ENCODE results near the gene CCDC157.
A peak's percentile ranks its signal among the peaks of the same experiment; 100 is the strongest.

CCDC157 gene

GRCh38 chr22:30317778-30318177, 39.0 kb upstream of the CCDC157 start:
- Histone ChIP-seq H3K27me3 (ENCODE audit: control insufficient read depth, insufficient read depth, low read length) (no peaks in the 10 kb centered on the region), H3K4me3 (ENCODE audit: low read depth, low read length) (no peak overlapping the region), H3K9ac (ENCODE audit: low read depth, low read length) (no peak overlapping the region), H3K36me3 (ENCODE audit: control insufficient read depth, insufficient read depth, low read length) (no peaks in the 10 kb centered on the region), H3K4me1 (ENCODE audit: control insufficient read depth, insufficient read depth, low read length) (no peaks in the 10 kb centered on the region), H3K9me3 (ENCODE audit: control insufficient read depth, insufficient read depth, low read length) (no peaks in the 10 kb centered on the region)

GRCh38 chr22:30318799-30319419, 37.9 kb upstream of the CCDC157 start:
- no peak overlapping the region for H3K9ac ChIP-seq (ENCODE audit: low read depth, low read length)
- H3K36me3 ChIP-seq (ENCODE audit: control insufficient read depth, insufficient read depth, low read length): no peaks in the 10 kb centered on the region
- no peaks in the 10 kb centered on the region for H3K4me1 ChIP-seq (ENCODE audit: control insufficient read depth, insufficient read depth, low read length)
- no peaks in the 10 kb centered on the region for H3K27me3 ChIP-seq (ENCODE audit: control insufficient read depth, insufficient read depth, low read length)
- no peak overlapping the region for H3K4me3 ChIP-seq (ENCODE audit: low read depth, low read length)
- H3K9me3 ChIP-seq (ENCODE audit: control insufficient read depth, insufficient read depth, low read length): no peaks in the 10 kb centered on the region

GRCh38 chr22:30320021-30320556, 36.7 kb upstream of the CCDC157 start:
- Histone ChIP-seq H3K4me1 (ENCODE audit: control insufficient read depth, insufficient read depth, low read length) (peaks cover 2% of the 10 kb centered on the region), H3K36me3 (ENCODE audit: control insufficient read depth, insufficient read depth, low read length) (no peaks in the 10 kb centered on the region), H3K4me3 (ENCODE audit: low read depth, low read length) (no peak overlapping the region)

GRCh38 chr22:30321461-30321860, 35.3 kb upstream of the CCDC157 start:
- H3K27me3 ChIP-seq (ENCODE audit: control insufficient read depth, insufficient read depth, low read length): no peaks in the 10 kb centered on the region
- H3K36me3 ChIP-seq (ENCODE audit: control insufficient read depth, insufficient read depth, low read length): no peaks in the 10 kb centered on the region
- H3K9ac ChIP-seq (ENCODE audit: low read depth, low read length): no peak overlapping the region
- H3K4me3 ChIP-seq (ENCODE audit: low read depth, low read length): no peak overlapping the region
- H3K4me1 ChIP-seq (ENCODE audit: control insufficient read depth, insufficient read depth, low read length): peaks cover 2% of the 10 kb centered on the region
- H3K9me3 ChIP-seq (ENCODE audit: control insufficient read depth, insufficient read depth, low read length): no peaks in the 10 kb centered on the region

More at GRCh38 chr22:30320021-30320556, 36.7 kb upstream of the CCDC157 start:
- Histone ChIP-seq H3K9ac (ENCODE audit: low read depth, low read length) (no peak overlapping the region), H3K9me3 (ENCODE audit: control insufficient read depth, insufficient read depth, low read length) (no peaks in the 10 kb centered on the region), H3K27me3 (ENCODE audit: control insufficient read depth, insufficient read depth, low read length) (no peaks in the 10 kb centered on the region)

- no peak overlapping the region for H3K4me3 ChIP-seq (ENCODE audit: low read depth, low read length)
Observed at GRCh38 chr22:30323246-30323645, 33.6 kb upstream of the CCDC157 start.

GRCh38 chr22:30324014-30324730, 32.6 kb upstream of the CCDC157 start:
- Histone ChIP-seq H3K4me3 (ENCODE audit: low read depth, low read length) (no peak overlapping the region), H3K9me3 (ENCODE audit: control insufficient read depth, insufficient read depth, low read length) (no peaks in the 10 kb centered on the region), H3K4me1 (ENCODE audit: control insufficient read depth, insufficient read depth, low read length) (peaks cover 10% of the 10 kb centered on the region), H3K36me3 (ENCODE audit: control insufficient read depth, insufficient read depth, low read length) (no peaks in the 10 kb centered on the region), H3K27me3 (ENCODE audit: control insufficient read depth, insufficient read depth, low read length) (no peaks in the 10 kb centered on the region), H3K9ac (ENCODE audit: low read depth, low read length) (no peak overlapping the region)

More at GRCh38 chr22:30323246-30323645, 33.6 kb upstream of the CCDC157 start:
- H3K27me3 ChIP-seq (ENCODE audit: control insufficient read depth, insufficient read depth, low read length): no peaks in the 10 kb centered on the region
- H3K9ac ChIP-seq (ENCODE audit: low read depth, low read length): no peak overlapping the region
- no peaks in the 10 kb centered on the region for H3K9me3 ChIP-seq (ENCODE audit: control insufficient read depth, insufficient read depth, low read length)
- peaks cover 10% of the 10 kb centered on the region for H3K4me1 ChIP-seq (ENCODE audit: control insufficient read depth, insufficient read depth, low read length)
- H3K36me3 ChIP-seq (ENCODE audit: control insufficient read depth, insufficient read depth, low read length): no peaks in the 10 kb centered on the region

GRCh38 chr22:30325065-30325720, 31.6 kb upstream of the CCDC157 start:
- Histone ChIP-seq H3K4me3 (ENCODE audit: low read depth, low read length) (no peak overlapping the region), H3K9me3 (ENCODE audit: control insufficient read depth, insufficient read depth, low read length) (no peaks in the 10 kb centered on the region), H3K4me1 (ENCODE audit: control insufficient read depth, insufficient read depth, low read length) (peaks cover 10% of the 10 kb centered on the region), H3K9ac (ENCODE audit: low read depth, low read length) (no peak overlapping the region), H3K27me3 (ENCODE audit: control insufficient read depth, insufficient read depth, low read length) (no peaks in the 10 kb centered on the region), H3K36me3 (ENCODE audit: control insufficient read depth, insufficient read depth, low read length) (no peaks in the 10 kb centered on the region)

- Histone ChIP-seq H3K4me3 (ENCODE audit: low read depth, low read length) (peak overlapping the region; percentile 82), H3K9ac (ENCODE audit: low read depth, low read length) (no peak overlapping the region), H3K4me1 (ENCODE audit: control insufficient read depth, insufficient read depth, low read length) (peaks cover 10% of the 10 kb centered on the region)
Observed at GRCh38 chr22:30325724-30326254, 31.0 kb upstream of the CCDC157 start.

GRCh38 chr22:30326255-30326705, 30.5 kb upstream of the CCDC157 start:
- no peaks in the 10 kb centered on the region for H3K27me3 ChIP-seq (ENCODE audit: control insufficient read depth, insufficient read depth, low read length)
- H3K9ac ChIP-seq (ENCODE audit: low read depth, low read length): peak overlapping the region; percentile 60
- peaks cover 4% of the 10 kb centered on the region for H3K36me3 ChIP-seq (ENCODE audit: control insufficient read depth, insufficient read depth, low read length)
- H3K4me3 ChIP-seq (ENCODE audit: low read depth, low read length): peak overlapping the region; percentile 82
- H3K9me3 ChIP-seq (ENCODE audit: control insufficient read depth, insufficient read depth, low read length): no peaks in the 10 kb centered on the region
- H3K4me1 ChIP-seq (ENCODE audit: control insufficient read depth, insufficient read depth, low read length): peaks cover 10% of the 10 kb centered on the region

More at GRCh38 chr22:30325724-30326254, 31.0 kb upstream of the CCDC157 start:
- Histone ChIP-seq H3K27me3 (ENCODE audit: control insufficient read depth, insufficient read depth, low read length) (no peaks in the 10 kb centered on the region), H3K9me3 (ENCODE audit: control insufficient read depth, insufficient read depth, low read length) (no peaks in the 10 kb centered on the region), H3K36me3 (ENCODE audit: control insufficient read depth, insufficient read depth, low read length) (peaks cover under 1% of the 10 kb centered on the region)

- Histone ChIP-seq H3K9ac (ENCODE audit: low read depth, low read length) (peak within 1 kb of the TSS; percentile 60), H3K36me3 (ENCODE audit: control insufficient read depth, insufficient read depth, low read length) (peaks cover 5% of the 10 kb centered on the region), H3K27me3 (ENCODE audit: control insufficient read depth, insufficient read depth, low read length) (no peaks in the 10 kb centered on the region), H3K4me3 (ENCODE audit: low read depth, low read length) (peak within 1 kb of the TSS; percentile 82), H3K4me1 (ENCODE audit: control insufficient read depth, insufficient read depth, low read length) (peaks cover 10% of the 10 kb centered on the region), H3K9me3 (ENCODE audit: control insufficient read depth, insufficient read depth, low read length) (no peaks in the 10 kb centered on the region)
Observed at GRCh38 chr22:30326706-30327362, 30.0 kb upstream of the CCDC157 start, which contains the start of gene TBC1D10A. Gene TBC1D10A (minus strand): TSS chr22:30326941. CDS start chr22:30326881, 60 bp downstream.

GRCh38 chr22:30327864-30328345, 28.9 kb upstream of the CCDC157 start:
- Histone ChIP-seq H3K36me3 (ENCODE audit: control insufficient read depth, insufficient read depth, low read length) (peaks cover 12% of the 10 kb centered on the region), H3K4me1 (ENCODE audit: control insufficient read depth, insufficient read depth, low read length) (peaks cover 10% of the 10 kb centered on the region), H3K27me3 (ENCODE audit: control insufficient read depth, insufficient read depth, low read length) (no peaks in the 10 kb centered on the region), H3K9me3 (ENCODE audit: control insufficient read depth, insufficient read depth, low read length) (no peaks in the 10 kb centered on the region), H3K4me3 (ENCODE audit: low read depth, low read length) (peak overlapping the region; percentile 68), H3K9ac (ENCODE audit: low read depth, low read length) (no peak overlapping the region)

All from iPS-15b (cell line).